Esophagus squamous epithelium (tissue), 5 donors: ENCODE measurements around the gene LIMA1. TPM values are rescaled to one million over a fixed set of nuclear protein-coding genes. Genes with fewer than 3 reads are reported as not detected.

Experiments
- DNase-seq: peaks from one replicate; lab custom pipeline; 2025; lab: John Stamatoyannopoulos, UW
- H3K27ac ChIP-seq, 4 donors: fragments of 200-600 bp; sonication (generic); one replicate each; pipeline ENCODE4 v1.5.1; 2016 to 2019; ENCODE audit warnings: mild to moderate bottlenecking in 1 of 4
- H3K27me3 ChIP-seq, 4 donors: fragments of 200-600 bp; sonication (generic); 1 replicate in 3 of 4; 2 replicates in 1 of 4; pipeline versions ENCODE4 v1.5.1 to v1.6.0; 2017 to 2021; ENCODE audit warnings: antibody characterized with exemption in 1 of 4
- H3K36me3 ChIP-seq, 3 donors: fragments of 200-600 bp; sonication (generic); one replicate each; pipeline ENCODE4 v1.5.1; 2016 to 2019
- H3K4me1 ChIP-seq, 3 donors: fragments of 200-600 bp; sonication (generic); one replicate each; pipeline ENCODE4 v1.5.1; 2017 to 2019
- H3K4me3 ChIP-seq, 4 donors: fragments of 200-600 bp; sonication (generic); 1 replicate in 3 of 4; 2 replicates in 1 of 4; pipeline ENCODE4 v1.5.1; 2016 to 2019; ENCODE audit warnings: mild to moderate bottlenecking in 2 of 4, moderate library complexity in 1 of 4
- H3K9me3 ChIP-seq, 3 donors: fragments of 200-600 bp; sonication (generic); one replicate each; pipeline ENCODE4 v1.5.1; 2016 to 2019
- POLR2A ChIP-seq, 4 donors: fragments of 450-650 bp; IDR thresholded peaks; one replicate each; pipeline ENCODE4 v1.6.1; 2017; ENCODE audit warnings: antibody characterized with exemption in 4 of 4, mild to moderate bottlenecking in 4 of 4, moderate library complexity in 3 of 4
- WGBS, 2 donors: methylation state at CpG; one replicate each; pipeline ENCODE4 v1.1.5; 2018; 5-methylcytosine and 5-hydroxymethylcytosine counted together
- intact Hi-C: fragments of 100-400 bp; cut with DNase I; formaldehyde crosslinking; loops from one replicate; pipeline ENCODE4 v1.15.0; 2022
- total RNA-seq, 4 donors: library from RNA; depleted of rRNA; stranded (reverse); fragments of >200 nt; gene quantifications; one replicate each; pipeline ENCODE4 v1.1.0, GENCODE V29; 2016
- TF ChIP-seq, protein P1 (sequence below), 6 experiments: fragments of 450-650 bp in 4 of 6; fragments of 200-600 bp in 2 of 6; sonication (generic) in 2 of 6; IDR thresholded peaks; one replicate each; pipeline ENCODE4 v1.5.1; 2016 to 2019; ENCODE audit warnings: antibody characterized with exemption in 6 of 6, mild to moderate bottlenecking in 4 of 6, moderate library complexity in 4 of 6
- donor health status: DM: yes; HTN: yes; CAD: no.

LIMA1 gene
- total RNA-seq, 4 donors from 2014 or later = 48.0 to 70.0 (median 62.7) TPM

DNA sequence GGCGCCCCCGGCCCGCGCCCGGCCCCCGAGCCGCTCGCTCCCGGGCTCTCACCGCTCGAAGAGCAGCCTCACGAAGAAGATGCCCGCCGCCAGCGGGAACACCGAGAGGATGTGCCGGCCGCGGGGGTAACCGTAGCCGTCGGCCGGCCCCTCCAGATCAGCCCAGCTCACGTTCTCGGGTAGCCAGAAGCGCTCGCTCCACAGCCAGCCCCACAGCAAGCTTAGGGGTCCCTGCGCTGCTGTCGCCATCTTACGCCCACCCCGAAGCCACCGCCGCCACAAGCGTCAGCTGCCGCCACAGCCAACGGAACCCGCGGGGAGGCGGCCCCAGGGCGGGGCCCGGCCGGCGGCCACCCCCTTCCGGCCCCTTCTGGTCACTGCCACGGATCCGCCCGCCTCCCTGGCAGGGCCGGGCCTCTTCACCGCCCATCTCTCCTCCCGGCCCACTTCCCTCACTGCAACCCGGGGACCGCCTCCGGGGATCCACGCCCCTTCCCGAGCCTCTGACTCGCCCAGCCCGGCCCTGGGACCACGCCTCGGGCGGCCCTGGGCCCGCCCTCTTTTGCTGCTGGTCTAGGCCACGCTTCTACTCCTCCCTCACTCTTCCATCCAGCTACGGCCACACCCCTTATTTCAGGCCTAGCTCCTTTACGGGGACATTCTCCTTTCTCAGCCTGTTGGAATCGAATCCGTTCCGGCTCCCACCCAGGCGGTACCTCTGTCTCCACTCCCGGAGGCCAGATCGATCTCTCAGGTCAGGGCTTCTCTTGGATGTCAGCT lies 116.1 kb downstream of the LIMA1 start, which contains the start of gene CERS5:
Gene CERS5 (minus strand): TSS at position 321 of the 780 bp plus-strand sequence. CDS start 72 bp downstream, at position 249.
- peaks cover 10 to 48% (median 12%) of the 10 kb centered on the region in 3 donors for H3K4me1 ChIP-seq
- H3K27ac ChIP-seq = peak within 1 kb of the TSS; percentile 92 to 97 (median 95)
- H3K27me3 ChIP-seq = no peaks in the 10 kb centered on the region
- TF ChIP-seq, protein P1, sequence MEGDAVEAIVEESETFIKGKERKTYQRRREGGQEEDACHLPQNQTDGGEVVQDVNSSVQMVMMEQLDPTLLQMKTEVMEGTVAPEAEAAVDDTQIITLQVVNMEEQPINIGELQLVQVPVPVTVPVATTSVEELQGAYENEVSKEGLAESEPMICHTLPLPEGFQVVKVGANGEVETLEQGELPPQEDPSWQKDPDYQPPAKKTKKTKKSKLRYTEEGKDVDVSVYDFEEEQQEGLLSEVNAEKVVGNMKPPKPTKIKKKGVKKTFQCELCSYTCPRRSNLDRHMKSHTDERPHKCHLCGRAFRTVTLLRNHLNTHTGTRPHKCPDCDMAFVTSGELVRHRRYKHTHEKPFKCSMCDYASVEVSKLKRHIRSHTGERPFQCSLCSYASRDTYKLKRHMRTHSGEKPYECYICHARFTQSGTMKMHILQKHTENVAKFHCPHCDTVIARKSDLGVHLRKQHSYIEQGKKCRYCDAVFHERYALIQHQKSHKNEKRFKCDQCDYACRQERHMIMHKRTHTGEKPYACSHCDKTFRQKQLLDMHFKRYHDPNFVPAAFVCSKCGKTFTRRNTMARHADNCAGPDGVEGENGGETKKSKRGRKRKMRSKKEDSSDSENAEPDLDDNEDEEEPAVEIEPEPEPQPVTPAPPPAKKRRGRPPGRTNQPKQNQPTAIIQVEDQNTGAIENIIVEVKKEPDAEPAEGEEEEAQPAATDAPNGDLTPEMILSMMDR (IDR thresholded peaks at IDR 0.05) = peak in 5 of 6 experiments; percentile 18 to 58 (median 46)
- TF ChIP-seq POLR2A (IDR thresholded peaks at IDR 0.05) = peak in 2 of 4 donors; percentile 68 to 82
- H3K9me3 ChIP-seq = peaks cover 0 to 11% (median 10%) of the 10 kb centered on the region in 3 donors
- DNase-seq = peak; percentile 85
- H3K4me3 ChIP-seq = peak within 1 kb of the TSS; percentile 79 to 88 (median 82)
- no peaks in the 10 kb centered on the region for H3K36me3 ChIP-seq
- 0% methylated on average over 15 to 36 of the region's 70 CpGs for WGBS, 2 donors
- intact Hi-C loops = no loop called here

DNA sequence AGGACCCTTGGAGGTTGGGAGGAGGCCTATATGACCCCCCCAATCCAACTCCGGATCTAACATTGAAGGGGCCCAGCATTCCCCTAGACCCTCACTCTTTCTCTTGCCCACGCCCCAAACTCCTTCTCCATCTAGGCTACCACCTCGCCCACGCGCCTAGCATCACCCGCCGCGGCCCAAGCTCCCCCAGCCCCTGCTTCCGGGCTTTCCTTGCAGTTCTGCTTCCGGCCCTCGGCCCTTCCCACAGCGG lies 116.6 kb downstream of the LIMA1 start:
- intact Hi-C loops = no loop called here
- H3K27me3 ChIP-seq = no peaks in the 10 kb centered on the region
- H3K36me3 ChIP-seq = no peaks in the 10 kb centered on the region
- H3K9me3 ChIP-seq = peaks cover 0 to 11% (median 10%) of the 10 kb centered on the region in 3 donors
- no peak for TF ChIP-seq POLR2A (IDR thresholded peaks at IDR 0.05)
- TF ChIP-seq, protein P1 (IDR thresholded peaks at IDR 0.05) = no peak
- H3K27ac ChIP-seq = peak overlapping the region; percentile 92 to 97 (median 95)
- WGBS, 2 donors = 0 to 1% methylated on average over 7 to 12 of the region's 12 CpGs
- no peak for DNase-seq
- H3K4me1 ChIP-seq = peaks cover 10 to 48% (median 12%) of the 10 kb centered on the region in 3 donors
- peak overlapping the region; percentile 79 to 88 (median 82) for H3K4me3 ChIP-seq

DNA sequence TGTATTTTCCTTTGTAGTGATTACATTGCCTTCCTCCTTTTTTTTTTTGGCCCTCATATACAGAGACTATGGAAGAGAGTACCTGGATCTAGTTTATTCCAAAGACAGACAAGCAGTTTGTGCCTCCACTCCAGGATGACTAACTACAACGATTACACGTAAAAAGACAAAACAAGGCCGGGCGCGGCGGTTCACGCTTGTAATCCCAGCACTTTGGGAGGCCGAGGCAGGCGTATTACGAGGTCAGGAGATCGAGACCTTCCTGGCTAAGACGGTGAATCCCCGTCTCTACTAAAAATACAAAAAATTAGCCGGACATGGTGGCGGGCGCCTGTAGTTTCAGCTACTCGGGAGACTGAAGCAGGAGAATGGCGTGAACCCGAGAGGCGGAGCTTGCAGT lies 118.4 kb downstream of the LIMA1 start:
- Histone ChIP-seq H3K4me3 (no peak overlapping the region), H3K36me3 (no peaks in the 10 kb centered on the region), H3K4me1 (peaks cover 10 to 48% (median 12%) of the 10 kb centered on the region in 3 donors), H3K27ac (peak overlapping the region in 1 of 4 donors; percentile 33), H3K27me3 (no peaks in the 10 kb centered on the region), H3K9me3 (peaks cover 0 to 9% (median 7%) of the 10 kb centered on the region in 3 donors)
- 66 to 87% methylated on average over 14 to 20 of the region's 20 CpGs for WGBS, 2 donors
- TF ChIP-seq, protein P1 (IDR thresholded peaks at IDR 0.05) = no peak
- TF ChIP-seq POLR2A (IDR thresholded peaks at IDR 0.05) = no peak
- DNase-seq = no peak
- intact Hi-C loops = no loop called here

DNA sequence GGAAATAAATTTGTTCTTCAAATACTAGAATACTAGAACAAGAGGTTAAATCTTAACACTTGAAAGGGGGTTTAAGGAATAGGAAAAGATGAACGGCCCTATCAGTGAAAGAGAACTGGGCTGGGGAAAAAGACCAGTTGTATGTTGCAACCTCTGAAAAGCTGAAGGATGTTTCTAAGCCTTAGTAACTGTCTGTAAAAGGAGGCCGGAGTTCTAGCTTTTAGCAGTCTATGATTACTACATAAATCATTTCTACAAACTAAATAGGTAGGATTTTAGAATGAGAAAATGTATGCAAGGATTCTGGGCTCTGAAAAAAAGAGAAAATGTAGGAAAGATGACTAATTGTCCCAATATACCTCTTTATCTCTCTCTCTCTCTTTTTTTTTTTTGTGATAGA lies 121.1 kb downstream of the LIMA1 start:
- intact Hi-C loops = no loop called here
- no peaks in the 10 kb centered on the region for H3K36me3 ChIP-seq
- 53 to 54% methylated on average over 2 of the region's 2 CpGs for WGBS, 2 donors

DNA sequence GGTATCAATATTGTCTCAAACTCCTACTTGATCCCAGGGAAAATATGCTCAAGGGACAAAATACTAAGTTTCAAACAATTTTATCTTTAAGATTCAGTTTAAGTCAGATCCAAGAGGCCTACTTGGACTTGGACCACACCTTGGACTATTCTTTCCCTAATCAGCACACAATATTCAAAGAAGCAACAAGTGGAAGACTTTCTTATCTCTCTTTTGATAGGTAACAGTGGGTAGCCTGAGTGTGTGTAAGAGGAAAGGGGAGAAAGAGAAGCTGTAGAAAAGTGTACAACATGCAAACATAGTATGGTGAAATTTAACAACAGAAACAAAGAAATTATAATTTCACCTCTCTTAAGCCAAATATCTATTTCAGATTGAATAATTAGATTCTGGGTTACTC lies 122.7 kb downstream of the LIMA1 start:
- Histone ChIP-seq H3K9me3 (no peaks in the 10 kb centered on the region), H3K4me3 (no peak overlapping the region), H3K27ac (no peak overlapping the region), H3K4me1 (peaks cover 0 to 30% (median 2%) of the 10 kb centered on the region in 3 donors), H3K27me3 (no peaks in the 10 kb centered on the region), H3K36me3 (no peaks in the 10 kb centered on the region)
- TF ChIP-seq POLR2A (IDR thresholded peaks at IDR 0.05) = no peak
- TF ChIP-seq, protein P1 (IDR thresholded peaks at IDR 0.05) = no peak
- no peak for DNase-seq
- intact Hi-C loops = no loop called here

More for the DNA sequence above, 121.1 kb downstream of the LIMA1 start:
- no peak for DNase-seq
- TF ChIP-seq POLR2A (IDR thresholded peaks at IDR 0.05) = no peak
- TF ChIP-seq, protein P1 (IDR thresholded peaks at IDR 0.05) = no peak
- Histone ChIP-seq H3K27ac (peak overlapping the region in 1 of 4 donors; percentile 2), H3K4me3 (no peak overlapping the region), H3K27me3 (no peaks in the 10 kb centered on the region), H3K9me3 (no peaks in the 10 kb centered on the region), H3K4me1 (peaks cover 9 to 41% (median 10%) of the 10 kb centered on the region in 3 donors)
